NOMO-1 treated with dmso at 0.1 percent for 144 hours (cell line): ENCODE measurements around the gene ANKRD30A.
"Not testable (repeated sequence)": the region's sequence is repeated elsewhere in the genome, so short reads cannot be mapped to it uniquely, and the experiment has no call there.

ENCODE experiments used
- DNase-seq: peaks from one replicate; lab custom pipeline; 2025; ENCODE audit not compliant: unreplicated experiment; lab: John Stamatoyannopoulos, UW

Gene ANKRD30A

DNA sequence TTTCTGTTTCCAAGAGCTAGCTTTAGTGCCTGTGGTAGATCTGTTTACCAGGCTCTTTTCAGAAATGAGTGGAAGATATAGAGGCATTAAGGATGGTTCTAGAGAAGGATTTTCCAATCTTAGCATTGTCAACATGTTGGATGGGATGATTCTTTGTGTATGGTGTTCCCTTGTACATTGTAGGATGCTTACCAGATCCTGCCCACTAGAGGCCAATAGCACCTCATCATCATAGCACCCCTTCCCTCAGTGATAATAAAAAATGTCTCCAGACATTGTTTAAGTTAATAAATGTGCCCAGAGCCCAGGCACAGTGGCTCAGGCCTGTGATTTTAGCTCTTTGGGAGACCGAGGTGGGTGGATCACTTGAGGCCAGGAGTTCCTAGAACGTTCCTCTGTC is 121.2 kb downstream of the ANKRD30A start:
- DNase-seq = no peak

DNA sequence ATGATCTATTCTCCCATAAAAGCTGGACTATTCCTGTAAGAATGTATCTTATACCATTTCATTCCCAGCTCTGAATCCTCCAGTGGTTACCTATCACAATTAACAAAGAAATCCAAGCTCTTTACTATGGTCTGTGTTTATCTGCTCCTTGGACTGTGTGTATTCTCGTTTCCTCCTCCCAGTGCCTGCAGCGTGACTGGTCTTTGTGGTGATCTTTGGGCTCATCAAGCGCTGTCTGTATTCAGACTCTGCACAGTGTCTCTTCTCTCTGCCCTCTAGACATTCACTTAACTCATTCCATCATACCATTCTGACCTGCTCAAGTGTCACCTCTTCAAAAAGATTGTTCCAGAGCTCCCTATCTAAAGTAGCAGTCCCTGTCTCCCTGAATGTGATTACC is 130.4 kb downstream of the ANKRD30A start:
- not testable (repeated sequence) for DNase-seq

DNA sequence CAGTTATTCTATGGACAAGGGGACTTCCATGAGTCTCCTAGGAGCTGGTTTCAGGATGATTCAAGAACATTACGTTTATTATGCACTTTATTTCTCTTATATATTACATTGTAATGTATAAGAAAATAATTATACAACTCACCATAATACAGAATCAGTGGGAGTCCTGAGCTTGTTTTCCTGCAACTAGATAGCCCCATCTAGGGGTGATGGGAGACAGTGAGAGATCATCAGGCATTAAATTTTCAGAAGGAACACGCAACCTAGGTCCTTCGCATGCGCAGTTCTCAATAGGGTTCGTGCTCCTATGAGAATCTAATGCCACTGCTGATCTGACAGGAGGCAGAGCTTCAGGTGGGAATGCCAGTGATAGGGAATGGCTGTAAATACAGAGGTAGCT is 137.9 kb downstream of the ANKRD30A start:
- no peak for DNase-seq

GRCh38 chr10:37268266-37268665 is 142.9 kb downstream of the ANKRD30A start:
- no peak for DNase-seq

DNA sequence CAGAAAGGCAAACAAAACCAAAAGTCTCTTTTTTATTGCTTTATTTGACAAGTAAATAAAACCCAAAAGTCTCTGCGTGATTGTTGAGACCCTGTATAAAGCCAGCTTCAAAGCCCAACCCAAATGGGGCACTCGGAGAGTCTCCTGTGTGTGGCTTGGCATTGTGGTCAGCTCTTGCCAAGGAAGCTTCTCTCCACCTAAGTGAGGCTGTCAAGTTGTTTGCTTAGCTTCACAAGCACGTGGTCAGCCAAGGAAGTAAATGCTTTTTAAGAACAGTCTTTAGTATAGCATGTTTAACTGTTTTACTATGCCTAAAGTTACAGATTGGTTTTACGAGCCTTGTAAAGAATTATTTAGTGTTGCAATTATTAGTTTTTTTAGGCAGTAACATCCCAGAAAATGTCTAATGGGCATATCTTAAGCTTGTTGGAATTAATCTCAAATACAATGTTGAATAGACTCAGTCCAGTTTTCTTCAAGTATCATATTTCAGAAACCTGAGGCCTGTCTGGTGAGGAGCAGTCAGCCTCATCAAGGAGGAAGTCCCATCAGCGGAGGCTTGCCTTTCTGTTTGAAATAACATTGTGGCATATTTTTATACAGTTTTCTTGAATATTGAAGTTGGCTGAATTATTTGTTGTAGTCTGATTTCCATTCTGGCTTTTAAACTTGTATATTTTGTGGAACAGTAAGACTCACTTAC is 144.3 kb downstream of the ANKRD30A start:
- no peak for DNase-seq

GRCh38 chr10:37275216-37275777 is 149.9 kb downstream of the ANKRD30A start:
- no peak for DNase-seq

GRCh38 chr10:37285063-37285462 is 159.7 kb downstream of the ANKRD30A start:
- no peak for DNase-seq

- no peak for DNase-seq
Observed at GRCh38 chr10:37289833-37290464, 164.6 kb downstream of the ANKRD30A start.

DNA sequence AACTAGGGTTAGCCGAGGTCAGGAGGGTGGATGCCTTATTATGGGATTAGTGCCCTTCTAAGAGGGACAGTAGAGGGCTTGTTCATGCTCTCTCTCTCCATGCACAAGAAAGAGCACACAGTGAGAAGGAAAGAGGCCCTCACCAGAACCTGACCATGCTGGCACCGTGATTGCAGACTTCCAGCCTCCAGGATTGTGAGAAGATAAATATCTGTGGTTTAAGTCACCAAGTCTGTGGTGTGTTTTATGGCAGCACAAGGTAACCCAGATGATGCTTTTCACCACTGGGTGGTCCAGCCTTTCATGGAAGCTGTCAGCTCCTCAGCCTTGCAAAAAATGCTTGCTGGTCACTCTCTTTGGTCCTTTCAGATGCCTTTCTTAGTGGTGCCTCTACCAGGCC is 175.9 kb downstream of the ANKRD30A start:
- DNase-seq = no peak

DNA sequence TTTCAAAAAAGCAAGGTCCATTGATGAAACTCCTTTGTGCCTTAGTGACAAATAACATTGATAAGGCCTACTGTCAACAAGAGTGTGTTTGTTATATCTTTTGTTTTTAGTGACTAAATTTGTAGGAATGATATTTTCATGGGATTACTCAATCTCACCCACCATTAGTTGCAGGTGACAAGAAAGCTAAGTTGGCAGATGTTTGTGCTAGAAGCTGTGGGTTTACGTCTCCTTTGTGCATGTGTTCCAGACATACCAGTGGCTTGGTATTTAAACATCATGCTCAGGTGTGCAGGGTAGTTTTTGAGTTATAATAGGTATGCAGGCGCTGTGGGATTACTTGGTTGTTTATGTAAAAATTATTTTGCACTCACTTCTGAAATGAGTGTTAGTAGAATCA is 178.6 kb downstream of the ANKRD30A start:
- no peak for DNase-seq

- no peak for DNase-seq
Observed at GRCh38 chr10:37314350-37314749, 189.0 kb downstream of the ANKRD30A start.

GRCh38 chr10:37314862-37315261 is 189.5 kb downstream of the ANKRD30A start:
- DNase-seq = no peak

DNA sequence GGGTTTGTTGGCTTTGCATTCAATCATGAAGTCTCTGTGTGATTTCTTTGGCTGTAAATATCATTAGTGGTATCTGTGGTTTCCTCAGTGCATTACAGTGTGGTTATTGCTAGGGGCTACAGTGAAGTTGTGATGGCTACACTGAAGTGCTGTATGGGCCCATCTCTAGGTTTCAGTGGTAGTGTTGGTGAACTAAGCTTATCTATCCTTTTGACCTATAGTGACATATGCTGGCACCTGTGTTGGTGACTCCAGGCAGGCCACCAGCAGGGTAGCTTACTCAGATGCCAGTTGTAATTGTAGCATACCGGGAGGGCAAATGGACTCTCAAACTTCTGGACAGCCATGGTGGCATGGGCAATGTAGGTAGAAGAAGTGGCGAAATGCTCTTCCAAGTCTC is 219.0 kb downstream of the ANKRD30A start:
- DNase-seq = no peak

DNA sequence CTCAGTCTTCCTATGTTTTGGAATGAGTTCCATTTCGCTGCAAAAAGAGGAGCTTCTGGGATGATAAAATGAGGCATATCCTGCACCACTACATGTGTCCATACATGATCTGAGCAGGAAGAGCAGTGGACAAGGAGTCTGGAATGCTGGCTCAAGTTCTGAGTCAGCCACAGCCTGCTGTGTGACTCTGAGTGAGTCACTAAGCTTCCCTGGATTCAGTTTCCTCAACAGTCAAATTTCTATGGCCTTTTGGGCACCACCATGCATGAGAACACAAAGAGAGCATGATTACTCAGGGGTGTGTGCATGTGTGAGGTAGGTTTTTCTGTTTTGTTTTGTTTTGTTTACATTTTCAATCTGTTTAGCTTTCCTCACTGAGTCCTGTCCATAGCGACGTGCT is 254.6 kb downstream of the ANKRD30A start:
- DNase-seq = no peak

GRCh38 chr10:37381271-37381670 is 255.9 kb downstream of the ANKRD30A start:
- DNase-seq = no peak

GRCh38 chr10:37384923-37385322 is 259.5 kb downstream of the ANKRD30A start:
- DNase-seq = no peak

DNA sequence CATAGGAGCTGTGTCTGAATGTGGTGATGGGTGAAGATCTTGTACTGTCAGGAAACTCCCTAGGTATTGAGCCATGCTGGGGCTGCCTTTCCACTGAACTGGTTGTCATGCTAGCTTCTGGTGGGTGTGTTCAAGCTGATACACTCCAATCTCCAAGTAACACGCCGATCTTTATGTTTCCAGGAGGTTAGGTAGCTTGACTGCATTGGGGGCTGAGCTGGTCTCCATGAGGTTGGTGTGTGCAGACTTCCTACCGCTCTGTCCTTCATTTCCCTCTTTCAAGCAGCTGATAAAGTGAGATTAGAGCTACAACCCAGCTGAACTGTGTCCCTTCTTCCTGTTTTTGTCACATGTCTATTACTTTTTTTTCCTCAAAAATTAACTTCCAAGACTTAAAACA is 265.5 kb downstream of the ANKRD30A start:
- no peak for DNase-seq

GRCh38 chr10:37400774-37401173 is 275.4 kb downstream of the ANKRD30A start:
- not testable (repeated sequence) for DNase-seq

DNA sequence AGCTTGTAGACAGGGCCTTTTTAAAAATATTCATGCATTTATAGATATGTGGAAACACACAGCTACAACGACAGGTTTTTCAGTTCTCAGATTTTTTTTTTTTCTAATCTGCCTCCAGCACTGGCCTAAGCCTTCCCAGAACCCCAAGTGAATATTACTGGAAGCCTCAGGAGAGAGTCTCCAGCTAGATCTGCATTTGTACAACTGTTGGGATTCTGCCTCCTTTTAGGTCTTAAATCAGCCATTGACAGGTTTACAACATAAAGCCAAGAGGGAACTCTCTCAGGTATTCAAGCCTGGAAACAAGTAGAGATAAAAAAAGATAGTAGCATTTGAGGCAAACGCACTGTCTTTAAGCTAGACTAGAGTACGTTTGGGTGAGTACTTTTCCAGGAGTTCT is 275.8 kb downstream of the ANKRD30A start:
- no peak for DNase-seq

GRCh38 chr10:37403776-37404175 is 278.4 kb downstream of the ANKRD30A start:
- DNase-seq = no peak
